HG02870 (cell line): ENCODE measurements around the gene NPC2.
"Not testable (repeated sequence)": the region's sequence is repeated elsewhere in the genome, so short reads cannot be mapped to it uniquely, and the experiment has no call there.

Experiments
- ATAC-seq: cut with Tn5 transposase; IDR thresholded peaks from one replicate; pipeline ENCODE4 v1.9.1; 2021; ENCODE audit warnings: mild to moderate bottlenecking, moderate library complexity; ENCODE audit not compliant: unreplicated experiment

NPC2 gene

DNA sequence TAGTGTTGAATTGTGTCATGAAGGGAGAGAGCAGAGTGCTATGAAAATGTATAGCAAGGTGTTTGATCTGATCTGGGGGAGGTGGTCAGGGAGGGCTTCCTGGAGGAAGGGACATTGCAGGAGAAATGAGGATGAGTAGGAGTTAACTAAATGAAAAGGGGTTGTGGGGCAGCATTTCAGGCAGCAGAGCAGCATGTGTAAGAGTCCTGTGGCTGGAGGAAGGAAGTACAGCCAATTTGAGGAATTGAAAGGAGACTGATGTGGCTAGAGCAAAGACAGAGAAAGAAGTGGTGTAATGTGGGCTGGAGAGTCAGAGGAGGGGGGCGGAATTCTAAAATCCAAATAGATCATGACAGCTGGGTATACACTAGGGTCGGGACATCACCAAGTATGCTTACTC lies 20.5 kb downstream of the NPC2 start:
- ATAC-seq = no peak

DNA sequence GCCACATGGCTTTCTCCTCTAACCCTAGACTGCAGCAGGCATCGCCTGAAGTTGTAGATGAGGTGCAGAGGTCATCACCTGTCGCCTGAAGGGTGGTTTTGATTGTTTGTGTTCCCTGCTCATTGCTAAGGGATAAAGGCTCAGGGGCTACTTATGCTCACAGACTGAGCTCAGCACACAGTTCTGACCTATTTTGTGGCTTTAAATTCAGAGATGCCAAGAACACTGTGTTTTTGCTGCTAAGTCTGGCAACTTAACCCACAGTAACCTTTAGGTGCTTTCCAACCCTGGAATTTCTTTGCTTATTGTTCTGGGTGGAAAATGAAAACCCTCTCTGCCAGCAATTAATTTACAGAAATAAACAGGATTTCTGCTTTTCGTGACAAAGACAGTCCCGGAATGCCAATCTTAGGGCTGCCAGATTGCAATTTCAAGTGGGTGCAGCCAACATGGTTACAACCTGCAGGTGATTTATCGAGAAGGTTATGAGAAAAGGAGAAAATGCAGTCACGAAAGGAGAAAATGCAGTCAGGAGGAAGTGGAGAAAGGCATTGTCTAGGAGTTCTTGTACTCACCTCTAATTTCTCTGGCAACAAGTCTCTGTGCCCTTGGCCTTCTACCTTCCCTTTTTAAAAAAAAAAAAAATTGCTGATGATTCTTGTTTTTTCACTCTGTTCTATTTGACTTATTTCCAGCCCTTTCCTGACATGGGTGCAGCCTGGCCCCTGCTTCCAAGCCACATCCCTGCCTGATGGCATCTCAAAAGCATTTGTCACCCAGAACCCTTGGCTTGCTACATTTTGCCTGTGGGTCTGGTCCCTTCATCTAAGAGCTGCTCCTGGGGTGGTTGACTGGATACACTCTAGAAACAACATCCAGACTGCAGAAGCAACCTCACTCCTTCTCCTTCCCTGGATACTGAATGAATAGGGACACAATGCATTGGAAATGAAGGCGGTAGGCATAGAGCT lies 23.3 kb downstream of the NPC2 start:
- no peak for ATAC-seq

DNA sequence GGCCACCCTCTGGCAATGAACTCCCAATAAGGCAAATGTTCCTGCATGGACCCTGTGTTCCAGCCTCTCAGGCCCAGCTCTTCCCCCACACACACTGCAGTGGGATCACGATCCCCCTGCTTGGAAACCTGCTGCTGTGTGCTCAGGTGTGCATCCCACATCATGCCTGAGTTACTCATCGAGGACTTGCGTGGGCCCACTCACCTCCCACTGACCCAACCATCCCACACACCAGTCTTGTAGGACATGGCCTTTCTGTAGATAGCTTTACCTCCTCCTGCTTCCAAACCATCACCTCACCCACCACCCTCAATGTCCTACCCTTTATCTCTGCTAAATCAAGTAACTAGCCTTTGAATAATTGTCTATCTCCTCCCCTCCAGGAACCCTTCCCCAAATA lies 24.6 kb downstream of the NPC2 start:
- ATAC-seq = no peak

DNA sequence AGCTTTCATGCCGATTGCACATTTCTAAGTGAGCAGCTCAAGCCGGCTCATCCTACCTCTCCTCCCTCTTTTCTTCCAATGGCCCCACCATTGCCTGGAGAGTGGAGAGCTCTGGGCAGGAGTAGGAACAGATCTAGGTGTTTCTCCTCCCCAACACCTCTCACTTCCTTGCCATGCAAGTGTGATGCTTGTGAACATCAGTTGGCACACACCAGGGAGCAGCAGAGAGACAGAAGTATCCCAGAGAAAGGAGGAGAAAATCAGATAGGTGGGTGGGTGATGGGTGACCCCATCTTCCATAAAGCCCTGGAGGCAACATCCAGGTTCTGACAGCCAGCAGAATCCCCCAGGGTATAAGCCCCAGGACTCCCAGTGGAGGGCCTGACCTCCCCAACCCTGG lies 27.8 kb downstream of the NPC2 start:
- ATAC-seq = no peak

DNA sequence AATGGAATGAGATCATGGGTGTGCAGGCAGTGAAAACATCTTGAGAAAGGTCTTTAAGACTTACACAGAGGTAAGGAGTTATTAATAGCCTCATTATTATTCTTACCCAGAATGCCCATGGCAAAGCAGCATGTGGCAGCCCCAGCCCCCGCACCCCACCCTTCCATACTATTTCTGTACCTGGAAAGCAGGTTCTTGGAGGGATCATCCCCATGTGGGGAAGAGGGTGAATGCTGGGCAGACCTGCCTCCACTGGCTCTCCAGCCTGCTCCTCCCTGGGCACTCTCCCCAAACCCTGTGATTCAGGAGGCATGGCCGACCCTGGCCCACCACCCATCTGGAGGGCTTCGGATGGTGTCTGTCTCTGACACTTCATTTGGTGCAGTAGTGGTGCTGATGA lies 28.3 kb downstream of the NPC2 start:
- no peak for ATAC-seq

DNA sequence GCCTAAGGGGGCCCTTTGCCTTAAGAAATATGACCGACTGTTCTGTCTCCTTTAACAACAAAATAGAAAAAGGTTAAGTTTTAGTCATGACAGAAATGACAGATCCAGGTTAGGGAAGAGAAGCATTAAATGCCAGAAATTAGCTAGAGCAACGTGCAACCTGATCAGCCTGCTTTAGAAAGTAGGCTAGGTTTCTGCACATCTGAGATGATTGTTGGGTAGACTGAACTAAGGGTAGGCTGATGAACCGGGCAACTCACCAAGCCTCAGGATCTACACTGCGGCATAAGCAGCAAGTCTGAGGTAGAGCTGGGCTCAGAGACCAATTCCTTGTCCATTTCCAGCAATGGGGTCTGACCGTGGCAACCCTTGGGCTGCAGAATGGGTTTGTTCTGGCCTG lies 29.4 kb downstream of the NPC2 start:
- no peak for ATAC-seq

DNA sequence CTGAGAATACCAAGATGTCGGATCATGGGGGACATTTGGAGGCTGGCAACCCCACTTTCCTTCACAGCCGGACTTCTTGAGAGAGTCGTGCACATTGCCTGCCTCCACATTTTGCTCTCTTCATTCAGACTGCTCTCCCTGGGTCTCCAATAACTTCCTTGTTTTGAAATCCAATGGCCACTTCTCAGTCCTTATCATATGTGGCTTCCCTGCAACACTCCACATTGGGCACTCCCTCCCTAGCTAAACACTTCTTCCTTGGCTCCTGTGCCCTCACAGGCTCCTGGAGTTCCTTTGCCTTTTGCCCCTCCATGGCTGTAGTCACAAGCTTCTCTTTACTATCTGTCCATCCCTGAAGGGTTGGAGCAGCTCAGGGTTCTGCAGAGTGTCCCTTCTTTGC lies 30.1 kb downstream of the NPC2 start:
- no peak for ATAC-seq

DNA sequence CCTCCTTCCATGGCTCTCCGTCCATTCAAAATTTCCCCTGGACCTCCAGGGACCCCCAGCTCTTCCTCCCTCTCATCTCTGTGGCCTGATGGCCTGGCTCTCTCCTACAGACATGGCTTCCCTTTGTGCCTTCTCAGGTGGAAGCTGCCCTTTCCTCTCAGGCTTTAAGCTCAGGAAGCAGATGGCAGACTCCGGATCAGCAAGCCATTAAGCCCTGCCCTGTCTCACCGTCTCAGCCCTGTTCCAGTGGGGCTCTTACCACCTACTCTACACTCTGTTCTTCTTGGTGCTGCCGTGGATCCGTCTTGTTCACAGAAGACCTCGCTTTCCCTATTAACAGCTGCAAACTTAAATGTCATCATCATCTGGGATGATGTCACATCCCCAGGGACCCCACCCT lies 33.1 kb downstream of the NPC2 start:
- ATAC-seq = no peak

DNA sequence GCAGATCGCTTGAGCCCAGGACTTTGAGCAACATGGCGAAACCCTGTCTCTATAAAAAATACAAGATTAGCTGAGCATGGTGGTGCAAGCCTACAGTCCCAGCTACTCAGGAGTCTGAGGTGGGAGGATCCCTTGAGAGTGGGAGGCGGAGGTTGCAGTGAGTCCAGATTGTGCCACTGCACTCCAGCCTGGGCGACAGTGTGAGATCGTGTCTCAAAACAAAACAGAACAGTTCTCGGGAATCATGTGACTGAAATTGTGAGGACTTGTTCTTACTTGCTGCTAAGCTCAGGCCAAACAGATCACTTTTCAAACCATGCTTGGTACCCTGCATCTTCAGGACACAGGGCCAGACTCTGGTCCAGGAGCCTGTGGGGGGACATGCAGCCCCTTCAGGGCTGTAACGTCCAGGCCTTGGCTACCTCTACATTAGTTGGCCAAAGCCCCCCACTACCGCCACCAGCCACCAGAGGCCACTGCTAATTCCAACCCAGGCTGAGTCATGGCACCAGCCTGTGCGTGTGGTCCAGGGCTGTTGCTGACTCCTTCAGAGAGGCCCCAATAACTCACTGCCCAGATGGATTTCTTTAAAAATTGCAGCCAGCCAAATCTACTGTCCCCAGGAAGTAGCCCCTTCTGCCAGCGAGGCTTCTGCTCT lies 33.7 kb downstream of the NPC2 start:
- no peak for ATAC-seq

DNA sequence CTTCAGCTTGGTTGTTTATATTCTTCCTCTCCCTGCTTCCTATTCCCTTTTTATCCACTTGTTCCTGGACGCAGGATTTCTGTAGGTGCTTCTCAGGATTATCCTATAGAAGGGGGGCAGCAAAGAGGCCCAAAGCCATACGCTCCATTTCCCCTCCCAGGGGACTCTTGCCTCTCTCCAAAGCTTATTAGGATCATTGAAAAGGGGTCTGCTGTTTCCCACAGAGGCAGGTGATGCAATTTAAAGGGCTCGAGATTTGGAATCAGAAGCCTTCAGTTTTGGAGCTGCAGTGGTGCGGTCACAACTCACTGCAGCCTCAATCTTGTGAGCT lies 35.6 kb downstream of the NPC2 start:
- no peak for ATAC-seq

DNA sequence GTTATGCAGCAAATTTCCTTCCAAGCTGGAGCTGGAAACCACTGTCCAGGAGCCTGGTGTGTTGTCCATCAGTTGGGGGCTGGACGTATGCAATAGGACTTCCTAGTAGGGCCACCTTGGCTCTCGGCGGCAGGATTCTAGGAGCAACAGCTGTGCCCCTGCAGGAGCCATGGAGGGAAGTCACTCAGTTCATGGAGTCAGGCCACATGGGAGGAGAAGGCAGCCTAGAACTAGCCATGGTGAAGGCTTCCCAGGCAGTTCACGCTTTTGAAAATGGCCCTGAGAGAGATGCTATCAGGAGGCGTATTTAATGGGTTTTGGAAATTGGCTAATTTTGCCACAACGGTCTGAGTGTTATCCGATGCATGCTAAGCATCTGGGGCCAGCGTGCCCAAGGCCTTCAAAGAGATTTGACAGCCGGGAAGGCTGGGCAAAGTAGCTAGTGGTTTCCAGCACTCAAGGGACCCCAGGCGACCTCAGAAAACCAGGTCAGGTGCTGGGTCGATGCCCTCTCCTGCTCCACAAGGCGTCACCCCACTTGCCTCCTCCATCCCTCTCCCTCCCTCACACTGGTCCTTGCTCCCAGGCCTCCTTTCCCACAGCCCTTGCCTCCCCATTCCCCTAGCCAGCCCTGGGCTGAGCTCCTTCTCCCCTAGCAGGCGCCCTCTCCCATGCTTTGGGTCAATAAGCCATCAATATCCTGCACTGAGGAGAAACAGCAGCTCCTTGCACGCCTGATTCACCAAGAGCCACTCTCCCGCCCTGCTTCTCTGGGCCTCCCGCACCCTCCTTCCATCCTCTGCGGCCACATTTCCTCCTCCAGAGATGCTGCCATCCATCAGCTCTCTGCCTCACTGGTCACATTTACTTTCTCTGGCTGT lies 36.2 kb downstream of the NPC2 start:
- no peak for ATAC-seq

DNA sequence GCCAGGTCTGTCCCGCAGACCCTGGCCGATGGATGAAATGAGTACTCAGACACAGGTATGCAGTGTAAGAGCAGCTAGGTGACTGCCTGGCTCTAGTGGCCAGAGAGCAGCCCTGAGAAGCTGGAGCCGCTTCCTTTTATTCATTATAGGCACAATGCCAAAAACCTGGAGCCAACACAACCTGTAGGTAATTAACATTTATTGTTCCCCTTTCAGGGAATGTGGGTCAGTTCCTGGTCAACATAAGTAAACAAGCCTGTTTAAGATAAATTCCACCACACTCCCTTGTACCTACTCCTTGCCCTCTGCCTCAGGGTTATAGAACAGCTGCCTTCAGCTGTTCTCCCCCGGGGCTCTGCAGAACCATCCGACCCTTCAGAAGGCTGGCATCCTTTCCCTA lies 38.7 kb downstream of the NPC2 start:
- ATAC-seq = not testable (repeated sequence)

DNA sequence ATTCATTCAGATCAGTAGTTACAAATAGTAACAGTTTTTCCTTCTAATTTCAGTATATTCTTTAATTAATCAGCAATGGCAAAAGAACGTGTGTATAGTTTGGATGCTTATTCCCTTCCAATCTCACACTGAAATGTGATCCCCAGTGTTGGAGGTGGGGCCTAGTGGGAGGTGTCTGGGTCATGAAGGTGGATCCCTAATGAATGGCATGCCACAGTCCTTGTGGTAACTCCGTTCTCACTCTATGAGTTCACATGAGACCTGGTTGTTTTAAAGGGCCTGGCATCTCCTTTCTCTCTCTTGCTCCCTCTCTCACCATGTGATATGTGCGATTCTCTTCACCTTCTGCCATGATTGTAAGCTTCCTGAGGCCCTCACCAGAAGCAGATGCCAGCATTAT lies 48.2 kb downstream of the NPC2 start:
- no peak for ATAC-seq

DNA sequence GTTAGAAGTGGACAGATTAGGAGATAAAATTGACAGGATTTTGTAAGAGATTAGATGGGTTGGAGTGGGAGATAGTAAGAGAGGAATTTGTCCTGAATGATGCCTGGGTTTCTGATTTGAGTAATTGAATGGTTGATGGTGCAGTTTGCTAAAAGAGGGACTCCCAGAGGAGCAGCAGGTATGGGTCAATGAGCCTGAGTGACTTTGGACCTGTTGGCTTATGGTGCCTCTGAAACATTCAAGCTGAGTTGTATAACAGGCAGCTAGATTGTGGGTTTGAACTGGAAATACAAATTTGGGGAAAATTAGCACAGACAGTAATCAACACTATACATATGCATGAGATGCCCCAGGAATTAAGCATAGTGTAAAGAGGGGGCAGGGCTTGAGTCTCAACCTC lies 50.3 kb downstream of the NPC2 start:
- no peak for ATAC-seq

DNA sequence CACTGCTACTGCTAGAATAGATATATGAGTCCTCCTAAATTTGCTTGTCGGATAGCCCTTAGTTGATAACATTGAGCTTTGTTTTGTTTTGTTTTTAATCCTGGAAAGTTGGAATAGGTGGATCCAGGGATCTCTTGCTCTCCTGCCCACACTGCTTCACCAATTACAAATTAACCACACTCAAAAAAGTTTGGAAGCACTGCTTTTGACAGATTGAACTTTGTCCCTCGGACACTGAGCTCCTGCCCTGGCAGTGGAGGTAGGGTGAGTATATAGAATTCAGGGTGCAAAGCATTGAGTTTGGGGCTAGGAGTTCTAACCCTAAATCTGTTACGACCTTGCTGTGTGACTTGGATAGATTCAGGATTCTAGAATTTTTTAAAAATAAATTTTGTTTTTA lies 52.0 kb downstream of the NPC2 start:
- no peak for ATAC-seq

DNA sequence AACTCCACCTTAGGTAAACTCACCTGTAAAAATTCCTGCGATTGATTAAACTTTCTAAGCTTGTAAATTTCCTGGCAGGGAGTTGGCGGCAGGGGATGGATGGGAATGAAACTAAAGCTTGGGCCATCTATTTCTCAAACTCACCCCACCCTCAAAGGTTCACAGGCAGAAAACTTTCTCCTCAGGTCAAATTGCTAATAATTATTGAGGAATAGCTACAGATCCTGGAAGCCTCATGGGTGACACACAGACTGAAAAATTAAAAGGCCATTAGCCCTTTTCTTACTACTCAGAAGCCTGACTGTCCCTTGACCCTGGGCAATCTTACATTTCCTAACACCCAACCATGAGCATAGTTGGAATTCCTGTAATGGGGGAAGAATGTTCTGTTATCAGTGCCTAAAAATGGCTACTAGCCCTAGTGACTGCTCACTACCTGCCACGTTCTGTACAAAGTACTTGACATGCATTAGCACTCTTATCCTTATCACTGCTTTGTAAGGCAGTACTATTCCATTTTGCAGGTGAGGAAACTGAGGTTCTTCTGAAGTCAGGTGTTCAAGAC lies 54.7 kb downstream of the NPC2 start:
- no peak for ATAC-seq

DNA sequence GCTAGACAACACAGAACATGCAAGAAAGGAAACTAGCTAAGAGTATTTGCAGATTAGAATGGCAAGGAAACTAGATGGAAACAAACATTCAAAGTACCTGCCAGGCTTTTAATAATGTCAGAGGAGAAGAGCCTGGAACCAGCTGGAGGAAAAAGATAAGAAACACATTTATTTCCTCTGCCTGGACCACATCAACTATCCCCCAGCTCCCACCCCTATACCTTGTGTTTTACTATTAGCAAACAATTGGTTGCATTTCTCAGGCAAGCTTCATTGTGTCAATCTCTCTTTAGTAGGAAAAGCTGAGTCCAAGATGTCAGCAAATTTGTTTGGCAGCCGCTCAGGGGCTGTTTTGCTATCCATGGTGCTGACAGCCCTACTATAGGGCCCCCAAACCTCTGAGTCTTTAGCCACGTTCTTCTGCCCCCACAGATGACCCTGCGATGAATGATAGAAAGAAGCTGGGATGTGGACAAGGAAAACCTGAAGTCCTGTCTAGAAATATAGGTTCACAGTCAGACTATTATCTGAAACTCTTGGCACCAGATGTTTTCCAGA lies 55.5 kb downstream of the NPC2 start:
- no peak for ATAC-seq

DNA sequence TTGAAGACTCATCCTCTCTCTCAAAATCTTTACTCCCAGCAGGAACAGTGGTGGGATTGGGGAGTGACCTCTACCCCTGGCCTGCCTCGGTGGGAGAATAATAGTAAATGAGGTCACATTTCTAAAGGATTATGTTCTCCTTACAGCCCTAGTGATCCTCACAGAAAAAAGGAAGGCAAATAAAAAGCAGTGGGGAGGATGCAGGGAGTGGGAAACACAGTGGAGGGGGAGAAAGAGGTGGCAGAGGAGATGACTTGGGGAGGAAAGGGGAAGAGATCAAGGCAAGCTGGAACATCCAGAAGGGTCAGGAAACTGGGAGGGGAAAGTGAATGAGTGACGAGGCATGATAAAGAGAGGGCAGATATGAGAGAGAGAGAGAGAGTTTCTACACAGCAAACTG lies 58.8 kb downstream of the NPC2 start:
- ATAC-seq = no peak

DNA sequence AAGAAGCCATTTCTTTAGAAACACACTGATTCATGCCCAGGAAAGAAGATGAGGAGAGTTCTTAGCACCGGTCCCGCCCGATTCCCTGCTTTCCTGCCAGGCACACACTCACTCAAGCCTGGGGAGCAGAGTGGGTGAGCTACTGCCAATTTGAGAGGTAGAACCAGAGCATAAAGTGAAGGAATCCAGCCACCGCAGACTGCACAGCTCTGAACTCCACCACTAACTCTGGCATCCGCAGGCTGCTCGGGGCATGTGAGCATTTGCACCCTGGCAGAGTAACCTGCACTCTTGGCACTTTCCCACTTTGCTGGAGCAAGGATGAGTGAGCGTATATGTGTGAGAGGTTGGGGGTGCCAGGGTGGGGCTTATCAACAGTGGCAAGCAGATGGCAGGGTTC lies 63.1 kb downstream of the NPC2 start:
- ATAC-seq = no peak
